AG09319 (cell line): ENCODE data around the gene NOC4L.

Experiments used
- DNase-seq: peaks from one replicate; pipeline ENCODE4 v3.0.0-alpha.2; 2010; ENCODE audit warnings: low read depth; ENCODE audit errors: extremely low read depth
- TF ChIP-seq, protein P1 (sequence below): IDR thresholded peaks from 2 replicates; pipeline ENCODE4 v1.5.1; 2011; ENCODE audit warnings: low read depth, mild to moderate bottlenecking, inconsistent platforms, low read length, moderate library complexity

Gene NOC4L

DNA sequence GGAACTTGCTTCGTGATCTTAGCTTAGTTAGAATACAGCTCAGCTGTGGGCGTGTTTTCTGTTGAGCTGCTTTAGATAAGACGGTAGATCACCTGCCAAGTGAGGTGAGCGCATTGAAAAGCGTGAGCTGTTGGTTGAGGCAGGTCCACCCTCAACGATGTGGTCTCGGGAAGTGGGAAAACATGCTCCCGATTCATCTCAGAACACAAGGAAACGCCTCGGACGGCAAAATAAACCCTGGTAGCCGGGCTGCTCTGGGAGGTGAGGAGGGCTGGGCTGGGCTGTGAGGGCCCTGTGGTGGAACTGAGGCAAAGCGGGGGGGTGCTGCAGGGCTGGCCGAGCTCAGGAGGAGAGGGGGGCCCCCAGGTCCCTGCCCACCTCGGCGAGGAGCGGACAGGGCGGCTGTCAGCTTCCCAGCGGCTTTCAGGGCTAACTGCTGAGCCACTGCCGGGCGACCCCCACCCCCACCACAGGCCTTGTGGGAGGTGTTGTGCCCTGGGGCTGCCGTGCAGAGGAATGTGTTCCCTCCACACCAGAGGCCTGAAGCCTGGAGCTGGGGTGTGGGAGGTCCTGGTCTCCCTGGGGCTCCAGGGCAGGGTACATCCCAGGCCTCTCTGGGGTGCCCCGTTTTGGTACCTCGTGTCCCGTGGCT, 30.7 kb downstream of the NOC4L start:
- DNase-seq = no peak
- TF ChIP-seq, protein P1, sequence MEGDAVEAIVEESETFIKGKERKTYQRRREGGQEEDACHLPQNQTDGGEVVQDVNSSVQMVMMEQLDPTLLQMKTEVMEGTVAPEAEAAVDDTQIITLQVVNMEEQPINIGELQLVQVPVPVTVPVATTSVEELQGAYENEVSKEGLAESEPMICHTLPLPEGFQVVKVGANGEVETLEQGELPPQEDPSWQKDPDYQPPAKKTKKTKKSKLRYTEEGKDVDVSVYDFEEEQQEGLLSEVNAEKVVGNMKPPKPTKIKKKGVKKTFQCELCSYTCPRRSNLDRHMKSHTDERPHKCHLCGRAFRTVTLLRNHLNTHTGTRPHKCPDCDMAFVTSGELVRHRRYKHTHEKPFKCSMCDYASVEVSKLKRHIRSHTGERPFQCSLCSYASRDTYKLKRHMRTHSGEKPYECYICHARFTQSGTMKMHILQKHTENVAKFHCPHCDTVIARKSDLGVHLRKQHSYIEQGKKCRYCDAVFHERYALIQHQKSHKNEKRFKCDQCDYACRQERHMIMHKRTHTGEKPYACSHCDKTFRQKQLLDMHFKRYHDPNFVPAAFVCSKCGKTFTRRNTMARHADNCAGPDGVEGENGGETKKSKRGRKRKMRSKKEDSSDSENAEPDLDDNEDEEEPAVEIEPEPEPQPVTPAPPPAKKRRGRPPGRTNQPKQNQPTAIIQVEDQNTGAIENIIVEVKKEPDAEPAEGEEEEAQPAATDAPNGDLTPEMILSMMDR = no peak

DNA sequence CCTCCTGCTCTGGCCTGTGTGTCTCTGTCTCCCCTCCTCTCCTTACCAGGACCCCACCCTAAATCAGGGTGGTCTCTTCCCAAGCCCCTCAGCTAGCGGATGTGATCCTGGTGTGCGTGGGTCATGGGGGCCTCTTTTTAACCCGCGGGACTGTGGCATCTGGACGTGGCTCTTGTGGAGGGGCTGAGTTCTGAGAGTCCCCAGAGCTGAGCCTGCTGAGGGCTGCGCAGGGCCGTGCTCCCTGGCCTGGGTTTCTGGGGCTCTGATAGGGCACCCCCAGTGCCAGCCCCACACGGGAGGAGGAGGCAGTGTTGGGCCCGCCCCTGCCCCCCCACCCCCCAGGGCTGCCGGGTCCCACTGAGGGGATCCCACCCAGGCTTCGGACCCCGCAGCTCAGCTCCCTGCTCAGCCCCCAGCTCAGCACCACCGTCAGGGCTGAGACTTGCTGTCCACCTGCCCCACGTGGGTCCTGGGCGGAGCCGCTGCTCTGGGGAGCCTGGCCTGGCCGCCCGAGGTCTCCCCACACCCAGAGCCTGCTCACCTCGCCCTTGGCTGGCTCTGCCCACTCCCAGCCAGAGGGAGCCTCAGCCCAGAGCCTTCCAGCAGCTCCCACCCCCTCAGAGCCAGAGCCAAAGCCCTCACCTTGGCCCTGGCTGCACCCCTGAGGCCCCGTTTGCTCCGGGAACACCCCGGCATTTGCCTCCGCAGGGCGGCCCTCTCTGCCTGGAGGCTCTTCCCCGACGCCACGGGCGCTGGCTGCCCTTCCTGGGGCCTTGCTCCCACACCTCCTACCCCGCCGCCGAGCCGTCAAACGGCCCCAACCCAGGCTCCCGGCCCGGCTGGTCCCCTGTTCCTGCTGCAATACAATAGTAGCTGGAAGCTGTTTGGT, 31.5 kb downstream of the NOC4L start:
- TF ChIP-seq, protein P1 = no peak
- DNase-seq = no peak

DNA sequence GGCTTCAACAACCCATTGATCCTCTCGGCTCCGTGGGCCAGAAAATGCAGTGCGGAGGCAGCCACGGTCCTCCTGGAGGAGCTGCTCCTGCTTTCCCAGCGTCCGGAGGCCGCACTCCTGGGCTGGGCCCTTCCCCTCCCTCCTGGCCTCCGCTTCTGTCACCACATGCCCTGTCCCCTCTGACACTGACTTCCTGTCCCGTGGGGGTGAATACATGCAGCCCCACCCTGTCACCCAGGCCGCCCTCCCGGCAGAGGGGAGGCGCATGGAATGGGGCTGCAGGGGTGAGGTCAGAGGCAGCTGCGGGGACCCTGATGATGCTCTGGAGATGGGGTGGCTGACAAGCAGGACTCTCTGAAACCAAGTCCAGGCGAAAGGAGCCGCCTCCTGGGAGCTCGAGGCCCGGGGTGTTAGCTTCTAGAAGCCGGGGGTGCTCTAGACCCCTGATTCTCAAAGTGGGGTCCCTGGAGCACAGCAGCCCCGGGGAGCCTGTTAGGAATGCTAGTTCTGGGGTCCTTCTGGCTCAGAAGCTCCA, 32.2 kb downstream of the NOC4L start:
- TF ChIP-seq, protein P1 = no peak
- DNase-seq = no peak

DNA sequence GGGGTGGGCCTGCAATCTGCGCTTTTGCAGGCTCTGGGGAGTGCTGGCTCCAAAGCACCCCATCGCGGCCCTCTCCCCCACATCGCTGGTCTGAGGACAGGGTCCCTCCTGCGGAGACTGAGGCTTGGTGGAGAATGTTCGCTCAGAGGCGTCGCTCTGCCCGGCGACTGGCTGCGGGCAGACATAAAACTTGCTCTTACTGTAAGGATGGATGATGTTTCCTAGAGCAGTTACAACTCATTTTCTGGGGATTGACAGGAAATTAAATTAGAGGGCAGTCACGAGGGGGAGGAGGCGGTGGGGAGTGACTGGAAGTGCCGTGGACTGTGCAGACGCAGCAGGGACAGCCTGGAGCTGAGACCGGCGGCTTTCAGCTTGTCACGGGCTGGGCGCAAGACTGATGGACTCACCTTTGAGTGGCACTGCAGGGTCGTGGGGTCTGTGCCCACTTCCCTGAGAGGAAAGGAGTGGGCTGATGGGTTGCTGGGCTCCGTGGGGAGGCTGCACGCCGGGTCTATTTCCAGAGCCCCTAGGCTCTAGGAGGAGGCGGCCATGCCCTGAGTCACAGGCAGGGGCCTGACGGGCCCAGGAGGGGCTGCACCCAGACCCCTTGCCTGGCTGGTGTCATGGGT, 32.8 kb downstream of the NOC4L start:
- TF ChIP-seq, protein P1 = no peak
- DNase-seq = no peak

DNA sequence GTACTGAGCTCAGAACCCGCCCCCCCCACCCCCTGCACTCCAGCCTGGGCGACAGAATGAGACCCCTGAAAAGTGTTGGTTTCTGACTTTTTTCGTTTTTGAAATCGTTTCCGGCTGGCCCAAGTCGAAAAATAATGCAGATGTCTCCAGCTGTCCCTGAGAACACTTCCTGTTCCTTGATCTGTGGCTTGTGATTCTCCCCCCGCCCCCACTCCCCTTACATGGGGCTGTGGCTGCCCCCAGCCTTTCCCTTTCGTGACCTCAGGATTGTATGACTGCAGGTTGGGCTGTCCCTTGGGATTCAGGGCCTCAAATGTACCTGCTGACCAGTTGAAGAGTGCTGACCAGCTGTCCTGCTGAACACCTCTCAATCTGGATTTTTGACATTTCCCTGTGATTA, 34.1 kb downstream of the NOC4L start:
- TF ChIP-seq, protein P1 = no peak
- no peak for DNase-seq

DNA sequence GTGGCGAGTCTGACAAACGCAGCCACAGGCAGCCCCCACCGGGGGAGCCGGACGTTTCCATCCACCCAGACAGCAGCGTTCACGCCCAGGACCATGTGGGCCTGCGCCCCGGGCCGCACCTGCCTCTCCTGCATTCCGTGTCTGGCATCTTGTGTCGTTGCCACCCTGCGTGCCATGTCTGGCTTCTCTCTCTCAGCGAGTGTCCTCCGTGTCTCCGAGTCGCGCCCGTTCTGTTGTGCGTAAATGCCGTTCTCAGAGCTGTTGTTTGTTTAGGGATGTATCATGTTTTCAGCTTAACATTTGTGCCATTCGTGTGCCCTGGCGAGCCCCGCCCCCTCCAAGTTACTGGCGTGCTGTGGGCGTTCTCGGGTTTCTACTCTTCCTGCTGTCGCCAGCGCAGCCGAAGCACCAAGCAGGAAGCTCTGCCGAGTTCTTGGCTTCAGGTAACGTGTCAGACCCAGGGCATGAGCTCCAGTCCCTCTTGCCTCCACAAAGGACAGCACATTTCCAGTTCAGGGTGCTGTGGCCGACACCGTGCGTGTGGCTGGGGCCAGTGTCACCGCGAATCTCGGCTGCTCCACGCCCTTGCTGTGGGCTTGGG, 34.6 kb downstream of the NOC4L start:
- DNase-seq = no peak
- TF ChIP-seq, protein P1 = no peak
